Right atrium auricular region (tissue), 2 donors: ENCODE results near the gene SLC5A12. TPM values are rescaled to one million over a fixed set of nuclear protein-coding genes. Genes with fewer than 3 reads are reported as not detected.
"Not testable (repeated sequence)": the region's sequence is repeated elsewhere in the genome, so short reads cannot be mapped to it uniquely, and the experiment has no call there.

Experiments
- DNase-seq: peaks from one replicate; pipeline ENCODE4 v3.0.0-alpha.2; 2019; ENCODE audit warnings: low spot score
- H3K27ac ChIP-seq, 2 donors: fragments of 200-600 bp; sonication (generic); 1 replicate in 1 of 2; 2 replicates in 1 of 2; pipeline ENCODE4 v1.5.1; 2016 to 2019
- H3K27me3 ChIP-seq, 2 donors: fragments of 200-600 bp; sonication (generic); one replicate each; pipeline versions ENCODE4 v1.5.1 to v1.6.0; 2017 to 2019
- H3K36me3 ChIP-seq: fragments of 200-600 bp; sonication (generic); one replicate; pipeline ENCODE4 v1.5.1; 2016
- H3K4me1 ChIP-seq, 2 donors: fragments of 200-600 bp; sonication (generic); one replicate each; pipeline versions ENCODE4 v1.5.1 to v1.6.0; 2017 to 2019
- H3K4me3 ChIP-seq, 2 donors: fragments of 200-600 bp; sonication (generic); 1 replicate in 1 of 2; 2 replicates in 1 of 2; pipeline ENCODE4 v1.5.1; 2017 to 2019; ENCODE audit warnings: mild to moderate bottlenecking in 1 of 2, moderate library complexity in 1 of 2
- H3K9me3 ChIP-seq, 2 donors: fragments of 200-600 bp; sonication (generic); one replicate each; pipeline ENCODE4 v1.5.1; 2019
- CTCF ChIP-seq, 2 donors: fragments of 200-600 bp; sonication (generic); IDR thresholded peaks; one replicate each; pipeline ENCODE4 v1.5.1; 2019; ENCODE audit warnings: antibody characterized with exemption in 2 of 2
- total RNA-seq, 2 donors: library from RNA; depleted of rRNA; stranded (reverse); fragments of >200 nt; gene quantifications; one replicate each; pipeline ENCODE4 v1.1.0, GENCODE V29; 2016

SLC5A12 gene
- total RNA-seq, 2 donors from 2014 or later, result 1.7 to 4.0 TPM

GRCh38 chr11:26655287-26655686 lies 66.6 kb downstream of the SLC5A12 start:
- Histone ChIP-seq H3K9me3 (no peaks in the 10 kb centered on the region), H3K4me3 (no peak overlapping the region), H3K4me1 (no peaks in the 10 kb centered on the region), H3K36me3 (no peaks in the 10 kb centered on the region), H3K27me3 (no peaks in the 10 kb centered on the region), H3K27ac (no peak overlapping the region)
- no peak for DNase-seq
- TF ChIP-seq CTCF (IDR thresholded peaks at IDR 0.05), result no peak

- H3K36me3 ChIP-seq, result no peaks in the 10 kb centered on the region
- H3K27ac ChIP-seq, result no peak overlapping the region
- no peak for TF ChIP-seq CTCF (IDR thresholded peaks at IDR 0.05)
- no peaks in the 10 kb centered on the region for H3K27me3 ChIP-seq
- no peak overlapping the region for H3K4me3 ChIP-seq
- no peaks in the 10 kb centered on the region for H3K4me1 ChIP-seq
- H3K9me3 ChIP-seq, result no peaks in the 10 kb centered on the region
- no peak for DNase-seq
Measured at GRCh38 chr11:26651916-26652315, 69.9 kb downstream of the SLC5A12 start.

- Histone ChIP-seq H3K27me3 (no peaks in the 10 kb centered on the region), H3K36me3 (no peaks in the 10 kb centered on the region), H3K27ac (no peak overlapping the region), H3K4me3 (no peak overlapping the region), H3K4me1 (no peaks in the 10 kb centered on the region), H3K9me3 (no peaks in the 10 kb centered on the region)
- DNase-seq, result no peak
- TF ChIP-seq CTCF (IDR thresholded peaks at IDR 0.05), result peak; percentile 41 to 73
Measured at GRCh38 chr11:26649884-26650283, 72.0 kb downstream of the SLC5A12 start.

GRCh38 chr11:26643314-26643713 lies 78.5 kb downstream of the SLC5A12 start:
- H3K27me3 ChIP-seq, H3K4me1 ChIP-seq, H3K4me3 ChIP-seq, DNase-seq, H3K27ac ChIP-seq, H3K36me3 ChIP-seq, H3K9me3 ChIP-seq: not testable (repeated sequence)

- no peak overlapping the region for H3K4me3 ChIP-seq
Measured at GRCh38 chr11:26632691-26633159, 89.1 kb downstream of the SLC5A12 start.

GRCh38 chr11:26626346-26626745 lies 95.5 kb downstream of the SLC5A12 start:
- DNase-seq, result no peak
- no peaks in the 10 kb centered on the region for H3K27me3 ChIP-seq
- H3K36me3 ChIP-seq, result no peaks in the 10 kb centered on the region
- no peaks in the 10 kb centered on the region for H3K4me1 ChIP-seq
- no peaks in the 10 kb centered on the region for H3K9me3 ChIP-seq
- no peak overlapping the region for H3K27ac ChIP-seq
- H3K4me3 ChIP-seq, result no peak overlapping the region
- no peak for TF ChIP-seq CTCF (IDR thresholded peaks at IDR 0.05)

More at GRCh38 chr11:26632691-26633159, 89.1 kb downstream of the SLC5A12 start:
- no peak for TF ChIP-seq CTCF (IDR thresholded peaks at IDR 0.05)
- DNase-seq, result no peak
- no peaks in the 10 kb centered on the region for H3K36me3 ChIP-seq
- H3K9me3 ChIP-seq, result no peaks in the 10 kb centered on the region
- no peaks in the 10 kb centered on the region for H3K27me3 ChIP-seq
- H3K27ac ChIP-seq, result no peak overlapping the region
- no peaks in the 10 kb centered on the region for H3K4me1 ChIP-seq
